GM12878 (cell line): Measurements from ENCODE around the gene CNTN3. TPM values are rescaled to one million over a fixed set of nuclear protein-coding genes. Genes with fewer than 3 reads are reported as not detected.

Experiments
- ATAC-seq: fragments of 200-7000 bp; cut with Tn5 transposase; 3 replicates; pipeline ENCODE4 v1.9.1; 2020; ENCODE audit warnings: mild to moderate bottlenecking, moderate library complexity
- BruUV-seq: library from RNA; stranded (reverse); fragments of 400-500 nt; replicated peaks from 2 replicates; lab custom pipeline; 2021; lab: Mats Ljungman, UMichigan
- CTCF ChIA-PET: fragments of 300-600 bp; sonication (Branson Sonifier 250); formaldehyde crosslinking; extraction: SDS; loops from one replicate; lab custom pipeline; 2021; ENCODE audit warnings: inconsistent platforms; lab: Yijun Ruan, JAX
- POLR2A ChIA-PET: fragments of 350-600 bp; formaldehyde crosslinking; extraction: SDS; loops from one replicate; lab custom pipeline; 2021; ENCODE audit warnings: inconsistent platforms; lab: Charles Lee
- RAD21 ChIA-PET: fragments of 300-600 bp; sonication (Branson Sonifier 250); formaldehyde crosslinking; loops from one replicate; lab custom pipeline; 2023; ENCODE audit warnings: antibody characterized with exemption; ENCODE audit not compliant: unreplicated experiment; lab: Charles Lee
- SMC1A ChIA-PET: fragments of 300-600 bp; sonication (Branson Sonifier 250); formaldehyde crosslinking; loops from one replicate; lab custom pipeline; 2023; ENCODE audit not compliant: unreplicated experiment, uncharacterized antibody; lab: Charles Lee
- DNase-seq: peaks from one replicate; pipeline ENCODE4 v3.0.0-alpha.2; 2011; ENCODE audit warnings: low read depth, low spot score
- FAIRE-seq: peaks from 3 replicates; lab custom pipeline; 2011; peaks lifted over from hg19 to GRCh38; lab: Jason Lieb, UNC
- H2AFZ ChIP-seq: 2 replicates; pipeline ENCODE4 v1.6.0; 2011; ENCODE audit warnings: low read depth, low read length, control low read depth; ENCODE audit not compliant: control insufficient read depth
- H3K27ac ChIP-seq: 2 replicates; pipeline ENCODE4 v1.5.1; 2011; ENCODE audit warnings: control low read depth; ENCODE audit not compliant: control insufficient read depth, insufficient read depth
- H3K27me3 ChIP-seq, 2 experiments: replicated peaks in 1 of 2; 2 replicates each; pipeline versions ENCODE4 v1.6.0 to v1.6.1; 2011; ENCODE audit warnings: low read length in 1 of 2; ENCODE audit not compliant: control insufficient read depth in 2 of 2, insufficient read depth in 2 of 2
- H3K36me3 ChIP-seq, 2 experiments: 2 replicates each; pipeline ENCODE4 v1.5.1; 2011; ENCODE audit warnings: low read length in 1 of 2; ENCODE audit not compliant: control insufficient read depth in 2 of 2, insufficient read depth in 2 of 2
- H3K4me1 ChIP-seq: 2 replicates; pipeline ENCODE4 v1.6.1; 2011; ENCODE audit warnings: mild to moderate bottlenecking, low read length, moderate library complexity, mixed read lengths; ENCODE audit not compliant: control insufficient read depth, insufficient read depth
- H3K4me2 ChIP-seq: 2 replicates; pipeline ENCODE4 v1.6.0; 2011; ENCODE audit warnings: control low read depth; ENCODE audit not compliant: control insufficient read depth, insufficient read depth
- H3K4me3 ChIP-seq: fragments of 200-600 bp; sonication (generic); 2 replicates; pipeline ENCODE4 v1.5.1; 2016
- H3K79me2 ChIP-seq: 2 replicates; pipeline ENCODE4 v1.6.0; 2011; ENCODE audit warnings: low read length; ENCODE audit not compliant: control insufficient read depth, insufficient read depth
- H3K9ac ChIP-seq: 2 replicates; pipeline ENCODE4 v1.8.0; 2011; ENCODE audit warnings: low read length, control low read depth, mixed read lengths; ENCODE audit not compliant: control insufficient read depth, insufficient read depth
- H3K9me3 ChIP-seq: replicated peaks from 3 replicates; pipeline ENCODE4 v1.5.1; 2011; ENCODE audit warnings: mild to moderate bottlenecking, low read length; ENCODE audit not compliant: control insufficient read depth, insufficient read depth
- H4K20me1 ChIP-seq: 2 replicates; pipeline ENCODE4 v1.6.0; 2011; ENCODE audit not compliant: control insufficient read depth, insufficient read depth
- CREB1 ChIP-seq: IDR thresholded peaks from 2 replicates; pipeline ENCODE4 v1.6.1; 2012; ENCODE audit warnings: low read depth, mild to moderate bottlenecking, inconsistent platforms
- GATAD2B ChIP-seq: fragments of 450-650 bp; conservative IDR thresholded peaks from 2 replicates; pipeline ENCODE4 v1.6.1; 2017; ENCODE audit warnings: low read depth, mild to moderate bottlenecking, moderate library complexity
- IKZF2 ChIP-seq, 2 experiments: fragments of 450-650 bp; IDR thresholded peaks; 2 replicates each; pipeline ENCODE4 v1.6.1; 2017; ENCODE audit warnings: mild to moderate bottlenecking in 2 of 2, moderate library complexity in 2 of 2
- MAX ChIP-seq: IDR thresholded peaks from 2 replicates; pipeline ENCODE4 v1.6.1; 2012; ENCODE audit warnings: low read depth, low read length, improper control_type of control experiment
- NBN ChIP-seq: fragments of 450-650 bp; IDR thresholded peaks from 2 replicates; pipeline ENCODE4 v1.6.1; 2016
- NR2F1 ChIP-seq: fragments of 450-650 bp; conservative IDR thresholded peaks from 2 replicates; pipeline ENCODE4 v1.6.1; 2017; ENCODE audit warnings: mild to moderate bottlenecking
- RB1 ChIP-seq: fragments of 450-650 bp; formaldehyde crosslinking; IDR thresholded peaks from 2 replicates; pipeline ENCODE4 v1.6.1; 2017; ENCODE audit warnings: mild to moderate bottlenecking, borderline replicate concordance
- WGBS: methylation state at CpG from one replicate; pipeline ENCODE4 v1.1.6; 2016; ENCODE audit warnings: low lambda C conversion rate; ENCODE audit not compliant: insufficient replicate concordance, insufficient coverage; ENCODE audit errors: missing lambda C conversion rate; 5-methylcytosine and 5-hydroxymethylcytosine counted together
- in situ Hi-C: fragments of 300-500 bp; cut with MboI; formaldehyde crosslinking; loops from 9 replicates; pipeline ENCODE4 v1.14.3; 2018; ENCODE audit warnings: mixed read lengths
- intact Hi-C: fragments of 100-400 bp; cut with micrococcal nuclease; formaldehyde crosslinking; loops from one replicate; pipeline ENCODE4 v1.14.2; 2022; ENCODE audit not compliant: unreplicated experiment
- polyA plus RNA-seq, 11 experiments: library from polyadenylated mRNA; depleted of rRNA in 4 of 11; unstranded in 6 of 11; stranded (reverse) in 5 of 11; fragments of >200 nt; fragmentation: Nextera tagmentation in 4 of 11; fragmentation: Illumina TruSeq in 1 of 11; extraction: Ambion mirVana in 4 of 11; extraction: Trizol in 1 of 11; gene quantifications; 1 replicate in 1 of 11; 2 replicates in 10 of 11; pipeline versions ENCODE4 v1.2.1 to v1.2.3, GENCODE V29; 2011 to 2016; ENCODE audit warnings: inconsistent platforms in 2 of 11, missing spikeins in 2 of 11, low read depth in 1 of 11
- total RNA-seq, 4 experiments: library from RNA; depleted of rRNA in 3 of 4; stranded (reverse); fragments of >200 nt in 3 of 4; fragmentation: Illumina TruSeq in 1 of 4; extraction: Trizol in 1 of 4; gene quantifications; 2 replicates each; pipeline versions ENCODE4 v1.2.1 to v1.2.3, GENCODE V29; 2013 to 2021
- TF ChIP-seq, protein P1 (sequence below): IDR thresholded peaks from 2 replicates; pipeline ENCODE4 v1.6.1; 2011; ENCODE audit warnings: low read depth, mild to moderate bottlenecking, low read length, moderate library complexity, borderline replicate concordance; ENCODE audit errors: extremely low read depth

CNTN3 gene
- total and polyA plus RNA-seq, 10 of the 15 experiments (the other 5 are each of a cell fraction or from before 2014, with no cell fraction given), result 0.14 TPM; not detected in 9

GRCh38 chr3:74582982-74583381, 31.5 kb downstream of the CNTN3 start:
- Histone ChIP-seq H3K36me3 (no peaks in the 10 kb centered on the region), H3K4me2 (no peak overlapping the region), H3K9ac (no peak overlapping the region), H3K4me3 (no peak overlapping the region), H3K79me2 (no peaks in the 10 kb centered on the region), H3K4me1 (no peaks in the 10 kb centered on the region), H2AFZ (no peak overlapping the region), H4K20me1 (no peaks in the 10 kb centered on the region), H3K9me3 (no peaks in the 10 kb centered on the region), H3K27me3 (no peaks in the 10 kb centered on the region), H3K27ac (no peak overlapping the region)
- DNase-seq (no peak), ATAC-seq (no peak), FAIRE-seq (no peak)
- ChIA-PET SMC1A (interaction anchor here (0.5 kb wide), 1 partner anchor 441 kb away, joined by 3 read pairs; no protein-coding TSS in a partner anchor), CTCF (no interaction called here), POLR2A (no interaction called here), RAD21 (no interaction called here)
- WGBS, result 18% methylated on average over 5 of the region's 5 CpGs
- intact Hi-C loops, result no loop called here
- TF ChIP-seq IKZF2 (IDR thresholded peaks at IDR 0.05), result no peak
- no peak for TF ChIP-seq RB1
- TF ChIP-seq CREB1, result no peak
- TF ChIP-seq, protein P1, sequence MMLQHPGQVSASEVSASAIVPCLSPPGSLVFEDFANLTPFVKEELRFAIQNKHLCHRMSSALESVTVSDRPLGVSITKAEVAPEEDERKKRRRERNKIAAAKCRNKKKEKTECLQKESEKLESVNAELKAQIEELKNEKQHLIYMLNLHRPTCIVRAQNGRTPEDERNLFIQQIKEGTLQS, result no peak
- TF ChIP-seq GATAD2B, result no peak
- TF ChIP-seq NBN, result no peak
- no peak for TF ChIP-seq MAX
- in situ Hi-C loops, result no loop called here
- BruUV-seq, result no TSS peak

- FAIRE-seq, result no peak
- no peak overlapping the region for H3K4me2 ChIP-seq
These were observed 38.6 kb downstream of the CNTN3 start for GRCh38 chr3:74575857-74576256.

More at GRCh38 chr3:74575857-74576256, 38.6 kb downstream of the CNTN3 start:
- no peak for DNase-seq
- POLR2A ChIA-PET, result no interaction called here
- 0% methylated on average over 3 of the region's 3 CpGs for WGBS
- in situ Hi-C loops, result no loop called here
- RAD21 ChIA-PET, result no interaction called here
- H3K4me3 ChIP-seq, result no peak overlapping the region
- H3K27ac ChIP-seq, result no peak overlapping the region
- no peaks in the 10 kb centered on the region for H3K27me3 ChIP-seq
- H3K4me1 ChIP-seq, result no peaks in the 10 kb centered on the region
- no peaks in the 10 kb centered on the region for H3K36me3 ChIP-seq
- no TSS peak for BruUV-seq
- ATAC-seq, result no peak
- CTCF ChIA-PET, result no interaction called here
- H3K9ac ChIP-seq, result no peak overlapping the region
- SMC1A ChIA-PET, result no interaction called here
- TF ChIP-seq NR2F1, result no peak
- TF ChIP-seq, all 136 proteins: peak for 0
- no peaks in the 10 kb centered on the region for H4K20me1 ChIP-seq
- no peak overlapping the region for H2AFZ ChIP-seq
- intact Hi-C loops, result no loop called here
- no peaks in the 10 kb centered on the region for H3K9me3 ChIP-seq
- H3K79me2 ChIP-seq, result no peaks in the 10 kb centered on the region
